ENCODE data around the gene HOXD3. TPM values are rescaled to one million over a fixed set of nuclear protein-coding genes. Genes with fewer than 3 reads are reported as not detected.

HOXD3 gene
- total and polyA plus RNA-seq, 2 of the 8 experiments (the other 6 are each of a cell fraction or from before 2014, with no cell fraction given): not detected

GRCh38 chr2:176206682-176207081 lies 49.6 kb downstream of the HOXD3 start (continued):
- TF ChIP-seq JUND (IDR thresholded peaks at IDR 0.05; ENCODE audit: low read length): no peak
- TF ChIP-seq RBBP5 (IDR thresholded peaks at IDR 0.05; ENCODE audit: borderline replicate concordance, low read depth, low read length): no peak
- TF ChIP-seq SP1 (IDR thresholded peaks at IDR 0.05; ENCODE audit: low read depth, low read length): no peak
- no peak for TF ChIP-seq SIN3A (conservative IDR thresholded peaks at IDR 0.05 in 1 of 2, IDR thresholded peaks at IDR 0.05 in 1 of 2; ENCODE audit: low read depth in 1 of 2, low read length in 2 of 2)
